ENCODE measurements around the gene NHEJ1.

GRCh38 chr2:219119422-219120043, 41.1 kb downstream of the NHEJ1 start:
- TF ChIP-seq CTCF (conservative IDR thresholded peaks at IDR 0.05; ENCODE audit: low read depth, low read length) (peak; percentile 93), EZH2 (IDR thresholded peaks at IDR 0.05; ENCODE audit: low read length, unreplicated experiment) (no peak), EZH2phosphoT487 (IDR thresholded peaks at IDR 0.05; ENCODE audit: borderline replicate concordance, low read length) (no peak)

Measured in PC-3 (cell line).